BJ (cell line): ENCODE measurements around the gene AHRR. TPM values are rescaled to one million over a fixed set of nuclear protein-coding genes. Genes with fewer than 3 reads are reported as not detected.

Source experiments
- CTCF ChIA-PET: fragments of 350-600 bp; formaldehyde crosslinking; extraction: SDS; loops from one replicate; lab custom pipeline; 2021; ENCODE audit warnings: antibody characterized with exemption, inconsistent platforms; lab: Yijun Ruan, JAX
- POLR2A ChIA-PET: fragments of 300-600 bp; sonication (Branson Sonifier 250); formaldehyde crosslinking; extraction: SDS; loops from one replicate; lab custom pipeline; 2021; ENCODE audit warnings: antibody characterized with exemption; lab: Charles Lee
- DNase-seq: peaks from one replicate; pipeline ENCODE4 v3.0.0-alpha.2; 2011; ENCODE audit warnings: low read depth
- H3K27me3 ChIP-seq: 2 replicates; pipeline ENCODE4 v1.6.0; 2011; ENCODE audit warnings: low read length; ENCODE audit not compliant: control insufficient read depth, insufficient read depth
- H3K36me3 ChIP-seq: 2 replicates; pipeline ENCODE4 v1.5.1; 2011; ENCODE audit warnings: low read length; ENCODE audit not compliant: control insufficient read depth, insufficient read depth
- H3K4me3 ChIP-seq: 2 replicates; pipeline ENCODE4 v1.5.1; 2011; ENCODE audit warnings: low read depth, mild to moderate bottlenecking, control low read depth, low read length
- CTCF ChIP-seq: IDR thresholded peaks from 2 replicates; pipeline ENCODE4 v1.5.1; 2011; ENCODE audit warnings: low read depth, mild to moderate bottlenecking, control low read depth, inconsistent platforms, low read length, moderate library complexity; ENCODE audit not compliant: insufficient read depth
- polyA plus RNA-seq: library from polyadenylated mRNA; depleted of rRNA; stranded (reverse); fragments of >200 nt; gene quantifications from 2 replicates; pipeline ENCODE4 v1.2.3, GENCODE V29; 2011

The AHRR gene
- polyA plus RNA-seq, 1 experiment: 36.4 TPM

DNA sequence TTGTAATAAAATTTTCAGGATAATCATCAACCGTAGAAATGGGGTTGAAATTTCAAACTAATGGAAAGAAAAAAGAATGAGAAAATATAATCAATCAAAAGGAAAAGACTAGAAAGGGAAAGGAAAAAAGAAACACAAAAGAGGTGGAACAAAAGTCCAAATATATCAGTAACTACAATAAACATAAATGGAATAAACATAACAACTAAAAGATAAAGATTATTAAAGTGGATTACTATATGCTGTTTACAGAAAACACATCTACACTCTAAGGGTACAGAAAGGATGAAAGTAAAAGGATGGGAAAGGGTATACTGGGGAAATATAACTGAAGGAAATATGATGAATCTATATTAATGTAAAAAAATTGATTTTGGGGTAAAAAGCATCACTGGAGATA, 43.0 kb downstream of the AHRR start:
- POLR2A ChIA-PET: no interaction called here
- Histone ChIP-seq H3K36me3 (peaks cover 28% of the 10 kb centered on the region), H3K27me3 (no peaks in the 10 kb centered on the region), H3K4me3 (no peak overlapping the region)
- CTCF ChIA-PET: interaction anchor here (1.4 kb wide), 1 partner anchor 14 kb away, joined by 4 read pairs; no protein-coding TSS in a partner anchor
- TF ChIP-seq CTCF: no peak
- DNase-seq: no peak

GRCh38 chr5:366541-367357, 45.2 kb downstream of the AHRR start:
- H3K4me3 ChIP-seq: no peak overlapping the region
- POLR2A ChIA-PET: no interaction called here
- DNase-seq: no peak

GRCh38 chr5:367358-368130, 46.0 kb downstream of the AHRR start:
- no peak for TF ChIP-seq CTCF
- Histone ChIP-seq H3K4me3 (no peak overlapping the region), H3K27me3 (no peaks in the 10 kb centered on the region), H3K36me3 (peaks cover 11% of the 10 kb centered on the region)
- ChIA-PET CTCF (interaction anchor here (0.9 kb wide), 1 partner anchor 11 kb away, joined by 3 read pairs; no protein-coding TSS in a partner anchor), POLR2A (no interaction called here)
- no peak for DNase-seq

More at GRCh38 chr5:366541-367357, 45.2 kb downstream of the AHRR start:
- Histone ChIP-seq H3K27me3 (no peaks in the 10 kb centered on the region), H3K36me3 (peaks cover 16% of the 10 kb centered on the region)
- TF ChIP-seq CTCF: no peak
- CTCF ChIA-PET: interaction anchor here (0.9 kb wide), 1 partner anchor 12 kb away, joined by 3 read pairs; no protein-coding TSS in a partner anchor

- peak; percentile 71 for DNase-seq
- TF ChIP-seq CTCF: no peak
- Histone ChIP-seq H3K4me3 (no peak overlapping the region), H3K36me3 (peaks cover 7% of the 10 kb centered on the region), H3K27me3 (no peaks in the 10 kb centered on the region)
- CTCF ChIA-PET: interaction anchor here (0.7 to 1.7 kb wide), 8 partner anchors 8 to 67 kb away, joined by 3 to 7 read pairs (median 4); partner anchors contain the start of gene AHRR
- POLR2A ChIA-PET: interaction anchor here (0.6 to 0.8 kb wide), 2 partner anchors 25 to 27 kb away, joined by 3 read pairs; no protein-coding TSS in a partner anchor
Measured at GRCh38 chr5:368183-369084, 46.9 kb downstream of the AHRR start.
